T-cell (primary cell): Measurements from ENCODE around the gene HSD3B1. TPM values are rescaled to one million over a fixed set of nuclear protein-coding genes. Genes with fewer than 3 reads are reported as not detected.

ENCODE experiments used
- ATAC-seq, 4 experiments: fragments of 200-7000 bp in 3 of 4; fragments of 150-1000 bp in 1 of 4; cut with Tn5 transposase; replicated peaks in 1 of 4; 1 replicate in 3 of 4; 2 replicates in 1 of 4; pipeline ENCODE4 v1.10.0; 2021; ENCODE audit warnings: moderate library complexity in 3 of 4, mild to moderate bottlenecking in 2 of 4, moderate number of reproducible peaks in 1 of 4
- CTCF ChIA-PET, 2 donors: fragments of 300-600 bp; sonication (Branson Sonifier 250); formaldehyde crosslinking; loops; one replicate each; lab custom pipeline; 2022; ENCODE audit warnings: antibody characterized with exemption in 2 of 2; lab: Charles Lee
- POLR2A ChIA-PET, 2 donors: fragments of 300-600 bp; sonication (Branson Sonifier 250); formaldehyde crosslinking; loops; one replicate each; lab custom pipeline; 2022; ENCODE audit warnings: antibody characterized with exemption in 2 of 2; lab: Charles Lee
- DNase-seq, 35 experiments: peaks; one replicate each; pipeline versions ENCODE4 v3.0.0 to v3.0.0-alpha.2; 2013 to 2023
- H3K27ac ChIP-seq: one replicate; pipeline ENCODE4 v1.5.1; 2013; ENCODE audit warnings: low read length
- H3K27me3 ChIP-seq, 2 experiments: replicated peaks in 1 of 2; 1 replicate in 1 of 2; 2 replicates in 1 of 2; pipeline versions ENCODE4 v1.6.1 to v1.7.0; 2013; ENCODE audit warnings: low read length in 1 of 2, mixed read lengths in 1 of 2; ENCODE audit not compliant: control insufficient read depth in 2 of 2, insufficient read depth in 2 of 2; ENCODE audit errors: extremely low read depth in 1 of 2
- H3K36me3 ChIP-seq, 2 donors: 1 replicate in 1 of 2; 2 replicates in 1 of 2; pipeline versions ENCODE4 v1.6.1 to v1.7.0; 2013; ENCODE audit warnings: low read length in 1 of 2; ENCODE audit not compliant: control insufficient read depth in 2 of 2, insufficient read depth in 1 of 2; ENCODE audit errors: extremely low read depth in 1 of 2
- H3K4me1 ChIP-seq, 2 experiments: 1 replicate in 1 of 2; 2 replicates in 1 of 2; pipeline versions ENCODE4 v1.6.1 to v1.7.0; 2013; ENCODE audit warnings: low read length in 2 of 2, mixed read lengths in 1 of 2; ENCODE audit not compliant: insufficient read depth in 2 of 2, control insufficient read depth in 1 of 2; ENCODE audit errors: extremely low read depth in 1 of 2
- H3K4me3 ChIP-seq, 2 donors: 1 replicate in 1 of 2; 2 replicates in 1 of 2; pipeline versions ENCODE4 v1.5.1 to v1.7.0; 2013; ENCODE audit warnings: mild to moderate bottlenecking in 2 of 2, low read length in 1 of 2, moderate library complexity in 1 of 2; ENCODE audit not compliant: control insufficient read depth in 1 of 2; ENCODE audit errors: extremely low read depth in 1 of 2
- H3K9me3 ChIP-seq: 2 replicates; pipeline ENCODE4 v1.7.0; 2013
- H3K27ac Mint-ChIP-seq, 2 donors: one replicate each; pipeline ENCODE4 v1.8.0; 2020 to 2021; ENCODE audit warnings: mild to moderate bottlenecking in 2 of 2, mixed read lengths in 2 of 2
- H3K27me3 Mint-ChIP-seq, 2 donors: one replicate each; pipeline ENCODE4 v1.8.0; 2021 to 2022; ENCODE audit warnings: mixed read lengths in 2 of 2
- H3K36me3 Mint-ChIP-seq: one replicate; pipeline ENCODE4 v1.8.0; 2021; ENCODE audit warnings: mixed read lengths
- H3K4me1 Mint-ChIP-seq, 3 donors: one replicate each; pipeline ENCODE4 v1.8.0; 2020 to 2022; ENCODE audit warnings: mixed read lengths in 3 of 3, mild to moderate bottlenecking in 1 of 3
- H3K4me3 Mint-ChIP-seq, 3 donors: one replicate each; pipeline ENCODE4 v1.8.0; 2020 to 2022; ENCODE audit warnings: mild to moderate bottlenecking in 3 of 3, mixed read lengths in 3 of 3, moderate library complexity in 3 of 3
- H3K9me3 Mint-ChIP-seq, 3 donors: one replicate each; pipeline ENCODE4 v1.8.0; 2020 to 2022; ENCODE audit warnings: mixed read lengths in 3 of 3
- WGBS: methylation state at CpG from one replicate; pipeline ENCODE4 v1.1.5; 2013; ENCODE audit warnings: missing lambda C conversion rate; ENCODE audit not compliant: insufficient coverage; 5-methylcytosine and 5-hydroxymethylcytosine counted together
- total RNA-seq, 35 experiments: library from RNA in 6 of 35; stranded (reverse) in 6 of 35; fragments of 120-200 nt in 1 of 35; gene quantifications; one replicate each; pipeline versions ENCODE4 v1.2.1 to v1.2.4 and lab custom pipeline; 2013 to 2026

The HSD3B1 gene
- total RNA-seq (not detected), total RNA-seq (lab: John Stamatoyannopoulos, UW) (0 to 0.06 (median 0) reads per million in 29 experiments)
- total RNA-seq (2013) = not detected

GRCh38 chr1:119506941-119507340, at the start of gene HSD3B1:
TSS of gene HSD3B1 (plus strand) at chr1:119507210. CDS start at chr1:119507477, 267 bp downstream.
- H3K4me1 Mint-ChIP-seq = no peaks in the 10 kb centered on the region

GRCh38 chr1:119462964-119463363, 44.0 kb upstream of the HSD3B1 start:
- DNase-seq (no peak), ATAC-seq (no peak)
- no peaks in the 10 kb centered on the region for H3K27me3 ChIP-seq
- no peak overlapping the region for H3K4me3 Mint-ChIP-seq
- WGBS = 60% methylated on average over 1 of the region's 2 CpGs
- H3K27ac ChIP-seq = no peak overlapping the region
- H3K27me3 Mint-ChIP-seq = peaks cover 0 to 4% of the 10 kb centered on the region in 2 donors
- no peaks in the 10 kb centered on the region for H3K9me3 Mint-ChIP-seq
- no peaks in the 10 kb centered on the region for H3K9me3 ChIP-seq
- no peaks in the 10 kb centered on the region for H3K36me3 ChIP-seq
- CTCF ChIA-PET = no interaction called here
- no peak overlapping the region for H3K4me3 ChIP-seq
- H3K27ac Mint-ChIP-seq = no peak overlapping the region
- POLR2A ChIA-PET = no interaction called here
- no peaks in the 10 kb centered on the region for H3K4me1 Mint-ChIP-seq
- no peaks in the 10 kb centered on the region for H3K36me3 Mint-ChIP-seq
- no peaks in the 10 kb centered on the region for H3K4me1 ChIP-seq

More at GRCh38 chr1:119506941-119507340, at the start of gene HSD3B1:
- H3K4me3 ChIP-seq = no peak within 1 kb of the TSS
- no peak within 1 kb of the TSS for H3K4me3 Mint-ChIP-seq
- H3K36me3 ChIP-seq = no peaks in the 10 kb centered on the region
- CTCF ChIA-PET = no interaction called here
- H3K27me3 ChIP-seq = no peaks in the 10 kb centered on the region
- H3K27me3 Mint-ChIP-seq = peaks cover 0 to 3% of the 10 kb centered on the region in 2 donors
- no CpG with 5 or more reads among the region's 1 CpG for WGBS
- H3K27ac Mint-ChIP-seq = no peak within 1 kb of the TSS
- H3K36me3 Mint-ChIP-seq = no peaks in the 10 kb centered on the region
- DNase-seq (no peak), ATAC-seq (no peak)
- no peaks in the 10 kb centered on the region for H3K4me1 ChIP-seq
- no peak within 1 kb of the TSS for H3K27ac ChIP-seq
- POLR2A ChIA-PET = no interaction called here
- no peaks in the 10 kb centered on the region for H3K9me3 ChIP-seq
- peaks cover 3 to 7% (median 3%) of the 10 kb centered on the region in 3 donors for H3K9me3 Mint-ChIP-seq

GRCh38 chr1:119463569-119463968, 43.4 kb upstream of the HSD3B1 start:
- H3K36me3 Mint-ChIP-seq = no peaks in the 10 kb centered on the region
- CTCF ChIA-PET = no interaction called here

DNA sequence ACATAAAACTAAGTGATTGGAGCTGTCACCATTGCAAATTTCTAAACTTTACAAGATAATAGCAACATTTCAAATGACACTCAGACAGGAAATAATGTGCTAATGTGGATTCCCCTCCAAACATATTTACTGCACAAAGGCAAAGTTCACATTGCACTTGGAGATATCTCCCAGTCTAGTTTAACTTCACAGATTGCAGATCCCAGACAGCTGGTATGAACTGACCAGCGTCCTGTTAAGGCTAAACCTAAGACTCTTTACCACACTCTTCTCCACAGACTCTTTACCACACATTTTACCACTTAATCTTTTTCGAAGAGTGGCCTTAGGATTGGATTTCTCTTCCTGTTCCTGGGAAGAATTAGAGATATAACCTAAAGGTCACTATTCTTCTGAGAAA, 40.6 kb upstream of the HSD3B1 start:
- no peaks in the 10 kb centered on the region for H3K4me1 ChIP-seq
- Mint-ChIP-seq H3K9me3 (no peaks in the 10 kb centered on the region), H3K4me1 (no peaks in the 10 kb centered on the region), H3K36me3 (no peaks in the 10 kb centered on the region), H3K27ac (no peak overlapping the region), H3K4me3 (no peak overlapping the region), H3K27me3 (peaks cover 5 to 6% of the 10 kb centered on the region in 2 donors)
- no peak overlapping the region for H3K4me3 ChIP-seq
- ChIA-PET CTCF (no interaction called here), POLR2A (no interaction called here)
- no peaks in the 10 kb centered on the region for H3K27me3 ChIP-seq
- H3K36me3 ChIP-seq = no peaks in the 10 kb centered on the region
- H3K27ac ChIP-seq = no peak overlapping the region
- DNase-seq = no peak
- no peak for ATAC-seq
- WGBS = 50% methylated on average over 1 of the region's 2 CpGs
- H3K9me3 ChIP-seq = no peaks in the 10 kb centered on the region

More at GRCh38 chr1:119463569-119463968, 43.4 kb upstream of the HSD3B1 start:
- Mint-ChIP-seq H3K27me3 (peaks cover 0 to 4% of the 10 kb centered on the region in 2 donors), H3K4me1 (no peaks in the 10 kb centered on the region), H3K27ac (peak overlapping the region in 1 of 2 donors; percentile 10), H3K9me3 (no peaks in the 10 kb centered on the region), H3K4me3 (no peak overlapping the region)
- no CpG with 5 or more reads among the region's 2 CpGs for WGBS
- DNase-seq = no peak
- Histone ChIP-seq H3K27ac (no peak overlapping the region), H3K4me3 (no peak overlapping the region), H3K4me1 (no peaks in the 10 kb centered on the region), H3K27me3 (no peaks in the 10 kb centered on the region), H3K36me3 (no peaks in the 10 kb centered on the region), H3K9me3 (no peaks in the 10 kb centered on the region)
- POLR2A ChIA-PET = no interaction called here
- no peak for ATAC-seq

GRCh38 chr1:119467219-119467618, 39.8 kb upstream of the HSD3B1 start:
- H3K27ac Mint-ChIP-seq = no peak overlapping the region
- POLR2A ChIA-PET = no interaction called here
- H3K4me3 Mint-ChIP-seq = no peak overlapping the region
- no peaks in the 10 kb centered on the region for H3K27me3 ChIP-seq
- no peaks in the 10 kb centered on the region for H3K36me3 ChIP-seq
- no peak for DNase-seq
- ATAC-seq = no peak
- peaks cover 5 to 6% of the 10 kb centered on the region in 2 donors for H3K27me3 Mint-ChIP-seq
- no peaks in the 10 kb centered on the region for H3K9me3 Mint-ChIP-seq
- no peak overlapping the region for H3K27ac ChIP-seq
- no peaks in the 10 kb centered on the region for H3K4me1 Mint-ChIP-seq
- WGBS = 86% methylated on average over 1 of the region's 1 CpG
- no peak overlapping the region for H3K4me3 ChIP-seq
- H3K9me3 ChIP-seq = no peaks in the 10 kb centered on the region
- H3K4me1 ChIP-seq = no peaks in the 10 kb centered on the region
- CTCF ChIA-PET = no interaction called here
- H3K36me3 Mint-ChIP-seq = no peaks in the 10 kb centered on the region

GRCh38 chr1:119467857-119468668, 38.9 kb upstream of the HSD3B1 start:
- Mint-ChIP-seq H3K4me3 (no peak overlapping the region), H3K9me3 (no peaks in the 10 kb centered on the region), H3K36me3 (no peaks in the 10 kb centered on the region), H3K4me1 (no peaks in the 10 kb centered on the region), H3K27me3 (peaks cover 5 to 6% of the 10 kb centered on the region in 2 donors), H3K27ac (no peak overlapping the region)
- H3K27me3 ChIP-seq = no peaks in the 10 kb centered on the region
- H3K4me3 ChIP-seq = no peak overlapping the region
- H3K36me3 ChIP-seq = no peaks in the 10 kb centered on the region
- WGBS = 73% methylated on average over 3 of the region's 4 CpGs
- no peaks in the 10 kb centered on the region for H3K4me1 ChIP-seq
- DNase-seq (no peak), ATAC-seq (no peak)
- no peaks in the 10 kb centered on the region for H3K9me3 ChIP-seq
- CTCF ChIA-PET = no interaction called here
- no peak overlapping the region for H3K27ac ChIP-seq
- POLR2A ChIA-PET = no interaction called here
